ENCODE measurements around the gene PLCH1. TPM values are rescaled to one million over a fixed set of nuclear protein-coding genes. Genes with fewer than 3 reads are reported as not detected.
"Not testable (repeated sequence)": the region's sequence is repeated elsewhere in the genome, so short reads cannot be mapped to it uniquely, and the experiment has no call there.

PLCH1 gene
- total RNA-seq, 1 donor from 2014 or later = 0.26 TPM

GRCh38 chr3:155409336-155409735, 335.5 kb downstream of the PLCH1 start:
- no peak for TF ChIP-seq CTCF (IDR thresholded peaks at IDR 0.05; ENCODE audit: insufficient read depth, low read length, severe bottlenecking)
- Histone ChIP-seq H3K4me3 (ENCODE audit: low read depth, low read length) (no peak overlapping the region), H3K27me3 (ENCODE audit: control insufficient read depth, insufficient read depth, low read length) (no peaks in the 10 kb centered on the region), H3K36me3 (ENCODE audit: control insufficient read depth, insufficient read depth, low read length) (no peaks in the 10 kb centered on the region)
- DNase-seq (ENCODE audit: low read depth) (no peak), FAIRE-seq (no peak)

GRCh38 chr3:155407971-155408370, 336.9 kb downstream of the PLCH1 start:
- no peak overlapping the region for H3K4me3 ChIP-seq (ENCODE audit: low read depth, low read length)
- DNase-seq (ENCODE audit: low read depth) (peak; percentile 24), FAIRE-seq (no peak)
- no peak for TF ChIP-seq CTCF (IDR thresholded peaks at IDR 0.05; ENCODE audit: insufficient read depth, low read length, severe bottlenecking)
- H3K27me3 ChIP-seq (ENCODE audit: control insufficient read depth, insufficient read depth, low read length) = no peaks in the 10 kb centered on the region
- no peaks in the 10 kb centered on the region for H3K36me3 ChIP-seq (ENCODE audit: control insufficient read depth, insufficient read depth, low read length)

- peak; percentile 47 for DNase-seq (ENCODE audit: low read depth)
- TF ChIP-seq CTCF (IDR thresholded peaks at IDR 0.05; ENCODE audit: insufficient read depth, low read length, severe bottlenecking) = no peak
Measured at GRCh38 chr3:155407331-155407730, 337.5 kb downstream of the PLCH1 start.

GRCh38 chr3:155404486-155404885, 340.4 kb downstream of the PLCH1 start:
- H3K36me3 ChIP-seq (ENCODE audit: control insufficient read depth, insufficient read depth, low read length) = no peaks in the 10 kb centered on the region
- H3K27me3 ChIP-seq (ENCODE audit: control insufficient read depth, insufficient read depth, low read length) = no peaks in the 10 kb centered on the region
- no peak for TF ChIP-seq CTCF (IDR thresholded peaks at IDR 0.05; ENCODE audit: insufficient read depth, low read length, severe bottlenecking)
- no peak overlapping the region for H3K4me3 ChIP-seq (ENCODE audit: low read depth, low read length)
- DNase-seq (ENCODE audit: low read depth) (no peak), FAIRE-seq (no peak)

More at GRCh38 chr3:155407331-155407730, 337.5 kb downstream of the PLCH1 start:
- FAIRE-seq = no peak
- no peaks in the 10 kb centered on the region for H3K27me3 ChIP-seq (ENCODE audit: control insufficient read depth, insufficient read depth, low read length)
- no peak overlapping the region for H3K4me3 ChIP-seq (ENCODE audit: low read depth, low read length)
- no peaks in the 10 kb centered on the region for H3K36me3 ChIP-seq (ENCODE audit: control insufficient read depth, insufficient read depth, low read length)

- TF ChIP-seq CTCF (IDR thresholded peaks at IDR 0.05; ENCODE audit: insufficient read depth, low read length, severe bottlenecking) = no peak
- no peaks in the 10 kb centered on the region for H3K36me3 ChIP-seq (ENCODE audit: control insufficient read depth, insufficient read depth, low read length)
- no peak overlapping the region for H3K4me3 ChIP-seq (ENCODE audit: low read depth, low read length)
- no peak for DNase-seq (ENCODE audit: low read depth)
- H3K27me3 ChIP-seq (ENCODE audit: control insufficient read depth, insufficient read depth, low read length) = no peaks in the 10 kb centered on the region
- FAIRE-seq = no peak
Measured at GRCh38 chr3:155402656-155403055, 342.2 kb downstream of the PLCH1 start.

- Histone ChIP-seq H3K27me3 (ENCODE audit: control insufficient read depth, insufficient read depth, low read length) (no peaks in the 10 kb centered on the region), H3K36me3 (ENCODE audit: control insufficient read depth, insufficient read depth, low read length) (no peaks in the 10 kb centered on the region), H3K4me3 (ENCODE audit: low read depth, low read length) (no peak overlapping the region)
- TF ChIP-seq CTCF (IDR thresholded peaks at IDR 0.05; ENCODE audit: insufficient read depth, low read length, severe bottlenecking) = no peak
- DNase-seq (ENCODE audit: low read depth) (no peak), FAIRE-seq (no peak)
Measured at GRCh38 chr3:155398046-155398445, 346.8 kb downstream of the PLCH1 start.

- not testable (repeated sequence) for FAIRE-seq; H3K4me3 ChIP-seq (ENCODE audit: low read depth, low read length); H3K27me3 ChIP-seq (ENCODE audit: control insufficient read depth, insufficient read depth, low read length); DNase-seq (ENCODE audit: low read depth); H3K36me3 ChIP-seq (ENCODE audit: control insufficient read depth, insufficient read depth, low read length)
Measured at GRCh38 chr3:155394896-155395295, 350.0 kb downstream of the PLCH1 start.

All from bronchial epithelial cell (primary cell).